CD14-positive monocyte (primary cell): ENCODE results near the gene TSPAN18. TPM values are rescaled to one million over a fixed set of nuclear protein-coding genes. Genes with fewer than 3 reads are reported as not detected.

ENCODE experiments used
- DNase-seq, 3 donors: peaks; one replicate each; pipeline ENCODE4 v3.0.0-alpha.2; 2011 to 2022
- H2AFZ ChIP-seq: 2 replicates; pipeline ENCODE4 v1.6.0; 2012; ENCODE audit warnings: mild to moderate bottlenecking, low read depth, low read length, inconsistent platforms; ENCODE audit not compliant: insufficient read depth, poor library complexity, severe bottlenecking
- H3K27ac ChIP-seq, 2 donors: 1 replicate in 1 of 2; 2 replicates in 1 of 2; pipeline ENCODE4 v1.5.1; 2012 to 2013; ENCODE audit warnings: low read length in 2 of 2, control low read depth in 1 of 2, inconsistent platforms in 1 of 2, low read depth in 1 of 2, mild to moderate bottlenecking in 1 of 2
- H3K27me3 ChIP-seq, 2 donors: one replicate each; pipeline versions ENCODE4 v1.6.0 to v1.6.1; 2011 to 2013; ENCODE audit warnings: low read length in 2 of 2; ENCODE audit not compliant: control insufficient read depth in 2 of 2, insufficient read depth in 2 of 2
- H3K36me3 ChIP-seq, 2 donors: replicated peaks in 1 of 2; 1 replicate in 1 of 2; 2 replicates in 1 of 2; pipeline versions ENCODE4 v1.5.1 to v1.6.1; 2012 to 2013; ENCODE audit warnings: low read length in 2 of 2, control low read depth in 1 of 2, inconsistent platforms in 1 of 2, mild to moderate bottlenecking in 1 of 2; ENCODE audit not compliant: insufficient read depth in 2 of 2, control insufficient read depth in 1 of 2
- H3K4me1 ChIP-seq, 2 donors: 1 replicate in 1 of 2; 2 replicates in 1 of 2; pipeline versions ENCODE4 v1.5.1 to v1.6.1; 2012 to 2013; ENCODE audit warnings: low read length in 2 of 2, control low read depth in 1 of 2, inconsistent platforms in 1 of 2, mild to moderate bottlenecking in 1 of 2, moderate library complexity in 1 of 2; ENCODE audit not compliant: insufficient read depth in 2 of 2, control insufficient read depth in 1 of 2
- H3K4me2 ChIP-seq: replicated peaks from 2 replicates; pipeline ENCODE3; 2012; ENCODE audit warnings: low read length, moderate library complexity, mild to moderate bottlenecking; ENCODE audit not compliant: poor library complexity, severe bottlenecking; ENCODE audit errors: extremely low read depth
- H3K4me3 ChIP-seq, 3 experiments: fragments of 200-600 bp in 1 of 3; sonication (generic) in 1 of 3; replicated peaks in 1 of 3; 1 replicate in 2 of 3; 2 replicates in 1 of 3; pipeline ENCODE4 v1.5.1; 2011 to 2013; ENCODE audit warnings: low read length in 3 of 3, mild to moderate bottlenecking in 3 of 3, control low read depth in 2 of 3, low read depth in 2 of 3, inconsistent platforms in 1 of 3, moderate library complexity in 1 of 3
- H3K79me2 ChIP-seq: 2 replicates; pipeline ENCODE4 v1.6.0; 2012; ENCODE audit warnings: mild to moderate bottlenecking, control low read depth, inconsistent platforms, low read length, moderate library complexity; ENCODE audit not compliant: insufficient read depth
- H3K9ac ChIP-seq: 2 replicates; pipeline ENCODE4 v1.6.0; 2017; ENCODE audit warnings: low read length, mild to moderate bottlenecking; ENCODE audit not compliant: insufficient read depth, poor library complexity, severe bottlenecking
- H3K9me3 ChIP-seq, 2 donors: replicated peaks in 1 of 2; 1 replicate in 1 of 2; 2 replicates in 1 of 2; pipeline versions ENCODE4 v1.5.1 to v1.6.1; 2012 to 2013; ENCODE audit warnings: low read length in 2 of 2, control low read depth in 1 of 2; ENCODE audit not compliant: control insufficient read depth in 1 of 2, insufficient read depth in 1 of 2
- H4K20me1 ChIP-seq: 2 replicates; pipeline ENCODE4 v1.6.0; 2012; ENCODE audit warnings: mild to moderate bottlenecking, low read length, control low read depth, moderate library complexity; ENCODE audit not compliant: insufficient read depth
- H3K27ac Mint-ChIP-seq, 7 donors: one replicate each; pipeline ENCODE4 v1.8.0; 2020; ENCODE audit warnings: mild to moderate bottlenecking in 7 of 7, mixed read lengths in 7 of 7, moderate library complexity in 6 of 7, inconsistent platforms in 2 of 7
- H3K27me3 Mint-ChIP-seq, 3 donors: one replicate each; pipeline ENCODE4 v1.8.0; 2021 to 2022; ENCODE audit warnings: low read depth in 3 of 3, mild to moderate bottlenecking in 3 of 3, mixed read lengths in 3 of 3, moderate library complexity in 3 of 3, inconsistent platforms in 1 of 3
- H3K36me3 Mint-ChIP-seq, 2 donors: one replicate each; pipeline ENCODE4 v1.8.0; 2020; ENCODE audit warnings: mixed read lengths in 2 of 2, inconsistent platforms in 1 of 2, mild to moderate bottlenecking in 1 of 2
- H3K4me1 Mint-ChIP-seq: one replicate; pipeline ENCODE4 v1.8.0; 2020; ENCODE audit warnings: mild to moderate bottlenecking, mixed read lengths
- H3K4me3 Mint-ChIP-seq, 2 donors: one replicate each; pipeline ENCODE4 v1.8.0; 2020; ENCODE audit warnings: mild to moderate bottlenecking in 2 of 2, mixed read lengths in 2 of 2, moderate library complexity in 1 of 2
- H3K9me3 Mint-ChIP-seq, 7 donors: one replicate each; pipeline ENCODE4 v1.8.0; 2020 to 2022; ENCODE audit warnings: mixed read lengths in 7 of 7, mild to moderate bottlenecking in 6 of 7, moderate library complexity in 6 of 7, inconsistent platforms in 2 of 7
- WGBS: methylation state at CpG from one replicate; pipeline ENCODE4 v1.1.5; 2013; ENCODE audit warnings: missing lambda C conversion rate; ENCODE audit not compliant: insufficient coverage; 5-methylcytosine and 5-hydroxymethylcytosine counted together
- intact Hi-C, 2 donors: fragments of 100-400 bp; cut with micrococcal nuclease; formaldehyde crosslinking; loops; one replicate each; pipeline versions ENCODE4 v1.15.0 to v1.15.1; 2023
- polyA plus RNA-seq, 3 donors: library from polyadenylated mRNA; depleted of rRNA in 1 of 3; unstranded in 2 of 3; stranded (reverse) in 1 of 3; fragments of 300-500 nt in 2 of 3; fragments of >200 nt in 1 of 3; fragmentation: Illumina TruSeq in 2 of 3; gene quantifications; 1 replicate in 2 of 3; 2 replicates in 1 of 3; pipeline ENCODE4 v1.2.3, GENCODE V29; 2012 to 2021
- TF ChIP-seq, protein P1 (sequence below): fragments of 200-600 bp; IDR thresholded peaks from one replicate; pipeline ENCODE4 v1.8.0; 2022; ENCODE audit warnings: antibody characterized with exemption, mild to moderate bottlenecking

The TSPAN18 gene
- polyA plus RNA-seq, 3 donors = not detected

DNA sequence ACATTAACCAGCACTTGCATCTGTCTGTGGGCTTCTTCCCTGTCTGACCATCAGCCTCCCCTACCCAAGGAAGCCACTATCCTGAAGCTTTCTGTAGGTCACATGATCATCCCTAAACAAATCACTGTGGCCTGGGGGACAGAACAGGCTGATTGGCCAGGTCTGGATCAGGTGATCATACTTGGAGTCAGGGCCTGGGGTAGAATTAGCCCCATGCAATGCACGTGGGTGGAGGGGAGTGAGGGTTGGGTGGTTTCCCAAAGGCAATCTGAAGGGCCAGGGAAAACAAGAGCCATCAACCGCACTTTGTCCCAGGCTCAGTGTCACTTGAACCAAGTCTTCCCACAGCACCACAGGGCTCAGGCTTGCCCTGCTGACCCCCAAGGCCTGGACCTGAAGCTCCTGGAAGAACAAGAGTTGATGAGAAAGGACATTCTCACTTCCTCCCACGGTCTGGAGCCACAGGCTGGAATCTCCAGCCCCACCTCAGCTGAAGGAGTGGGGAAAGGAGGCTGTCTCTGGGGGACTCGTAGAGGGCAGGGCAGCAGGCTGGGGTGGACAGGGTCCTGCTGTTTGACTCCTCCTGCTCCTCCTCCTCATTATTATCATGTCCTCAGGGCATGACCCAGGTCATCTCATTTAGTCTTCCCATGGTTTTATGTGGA lies 31.5 kb upstream of the TSPAN18 start:
- H3K4me2 ChIP-seq = no peak overlapping the region
- DNase-seq = no peak
- H3K4me1 Mint-ChIP-seq = peaks cover 2% of the 10 kb centered on the region
- intact Hi-C loops = no loop called here
- no peak overlapping the region for H3K27ac ChIP-seq
- no peak overlapping the region for H3K9ac ChIP-seq
- H3K9me3 Mint-ChIP-seq = no peaks in the 10 kb centered on the region
- no peaks in the 10 kb centered on the region for H3K4me1 ChIP-seq
- H3K36me3 ChIP-seq = no peaks in the 10 kb centered on the region
- H3K4me3 Mint-ChIP-seq = no peak overlapping the region
- no peak overlapping the region for H2AFZ ChIP-seq
- H3K27ac Mint-ChIP-seq = no peak overlapping the region
- H3K27me3 Mint-ChIP-seq = peaks cover 3 to 4% (median 4%) of the 10 kb centered on the region in 3 donors
- H4K20me1 ChIP-seq = no peaks in the 10 kb centered on the region
- H3K79me2 ChIP-seq = no peaks in the 10 kb centered on the region
- no peak overlapping the region for H3K4me3 ChIP-seq
- TF ChIP-seq, protein P1, sequence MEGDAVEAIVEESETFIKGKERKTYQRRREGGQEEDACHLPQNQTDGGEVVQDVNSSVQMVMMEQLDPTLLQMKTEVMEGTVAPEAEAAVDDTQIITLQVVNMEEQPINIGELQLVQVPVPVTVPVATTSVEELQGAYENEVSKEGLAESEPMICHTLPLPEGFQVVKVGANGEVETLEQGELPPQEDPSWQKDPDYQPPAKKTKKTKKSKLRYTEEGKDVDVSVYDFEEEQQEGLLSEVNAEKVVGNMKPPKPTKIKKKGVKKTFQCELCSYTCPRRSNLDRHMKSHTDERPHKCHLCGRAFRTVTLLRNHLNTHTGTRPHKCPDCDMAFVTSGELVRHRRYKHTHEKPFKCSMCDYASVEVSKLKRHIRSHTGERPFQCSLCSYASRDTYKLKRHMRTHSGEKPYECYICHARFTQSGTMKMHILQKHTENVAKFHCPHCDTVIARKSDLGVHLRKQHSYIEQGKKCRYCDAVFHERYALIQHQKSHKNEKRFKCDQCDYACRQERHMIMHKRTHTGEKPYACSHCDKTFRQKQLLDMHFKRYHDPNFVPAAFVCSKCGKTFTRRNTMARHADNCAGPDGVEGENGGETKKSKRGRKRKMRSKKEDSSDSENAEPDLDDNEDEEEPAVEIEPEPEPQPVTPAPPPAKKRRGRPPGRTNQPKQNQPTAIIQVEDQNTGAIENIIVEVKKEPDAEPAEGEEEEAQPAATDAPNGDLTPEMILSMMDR = no peak
- H3K27me3 ChIP-seq = no peaks in the 10 kb centered on the region
- no peaks in the 10 kb centered on the region for H3K36me3 Mint-ChIP-seq
- no CpG with 5 or more reads among the region's 4 CpGs for WGBS
- H3K9me3 ChIP-seq = no peaks in the 10 kb centered on the region

- no peaks in the 10 kb centered on the region for H3K36me3 Mint-ChIP-seq
- H3K9ac ChIP-seq = no peak overlapping the region
- H3K36me3 ChIP-seq = no peaks in the 10 kb centered on the region
- H2AFZ ChIP-seq = no peak overlapping the region
- DNase-seq = no peak
- whole genome bisulfite sequencing = 78% methylated on average over 10 of the region's 13 CpGs
- peaks cover 0 to 2% of the 10 kb centered on the region in 2 donors for H3K27me3 ChIP-seq
- H3K4me1 Mint-ChIP-seq = peaks cover 12% of the 10 kb centered on the region
- H3K4me3 Mint-ChIP-seq = no peak overlapping the region
- peaks cover 0 to 3% of the 10 kb centered on the region in 2 donors for H3K9me3 ChIP-seq
- H3K27ac ChIP-seq = no peak overlapping the region
- no peak overlapping the region for H3K27ac Mint-ChIP-seq
- peaks cover 4 to 11% (median 6%) of the 10 kb centered on the region in 3 donors for H3K27me3 Mint-ChIP-seq
- intact Hi-C loops = no loop called here
- H3K79me2 ChIP-seq = no peaks in the 10 kb centered on the region
- TF ChIP-seq, protein P1 = no peak
- peaks cover 0 to 6% of the 10 kb centered on the region in 2 donors for H3K4me1 ChIP-seq
- peaks cover 0 to 4% (median 2%) of the 10 kb centered on the region in 7 donors for H3K9me3 Mint-ChIP-seq
- no peak overlapping the region for H3K4me2 ChIP-seq
- no peaks in the 10 kb centered on the region for H4K20me1 ChIP-seq
- no peak overlapping the region for H3K4me3 ChIP-seq
Observed at GRCh38 chr11:44698252-44698912, 28.4 kb upstream of the TSPAN18 start.
